Effector memory CD8-positive, alpha-beta T cell (primary cell): Measurements from ENCODE around the gene MTCL3.
"Not testable (repeated sequence)": the region's sequence is repeated elsewhere in the genome, so short reads cannot be mapped to it uniquely, and the experiment has no call there.

Experiments
- ATAC-seq: fragments of 150-1000 bp; cut with Tn5 transposase; replicated peaks from 2 replicates; pipeline ENCODE4 v1.10.0; 2021; ENCODE audit warnings: mild to moderate bottlenecking, moderate library complexity
- DNase-seq, 3 experiments: peaks; one replicate each; pipeline ENCODE4 v3.0.0; 2021
- H3K27ac Mint-ChIP-seq, 2 donors: one replicate each; pipeline ENCODE4 v1.8.0; 2022; ENCODE audit warnings: mild to moderate bottlenecking in 2 of 2, mixed read lengths in 2 of 2, moderate library complexity in 2 of 2
- H3K27me3 Mint-ChIP-seq, 2 donors: one replicate each; pipeline ENCODE4 v1.8.0; 2022; ENCODE audit warnings: mixed read lengths in 2 of 2
- H3K36me3 Mint-ChIP-seq: one replicate; pipeline ENCODE4 v1.8.0; 2022; ENCODE audit warnings: mild to moderate bottlenecking, moderate library complexity, mixed read lengths; ENCODE audit not compliant: insufficient read depth
- H3K4me1 Mint-ChIP-seq, 2 donors: one replicate each; pipeline ENCODE4 v1.8.0; 2022; ENCODE audit warnings: low read depth in 2 of 2, mixed read lengths in 2 of 2
- H3K4me3 Mint-ChIP-seq, 2 donors: one replicate each; pipeline ENCODE4 v1.8.0; 2022; ENCODE audit warnings: mild to moderate bottlenecking in 2 of 2, mixed read lengths in 2 of 2, moderate library complexity in 2 of 2
- H3K9me3 Mint-ChIP-seq, 2 donors: one replicate each; pipeline ENCODE4 v1.8.0; 2022; ENCODE audit warnings: mixed read lengths in 2 of 2

The MTCL3 gene

GRCh38 chr6:127456465-127456864 is 62.7 kb downstream of the MTCL3 start:
- H3K27ac Mint-ChIP-seq: no peak overlapping the region
- H3K4me3 Mint-ChIP-seq: no peak overlapping the region
- no peaks in the 10 kb centered on the region for H3K9me3 Mint-ChIP-seq
- H3K36me3 Mint-ChIP-seq: no peaks in the 10 kb centered on the region
- DNase-seq (no peak), ATAC-seq (no peak)
- no peaks in the 10 kb centered on the region for H3K4me1 Mint-ChIP-seq
- H3K27me3 Mint-ChIP-seq: no peaks in the 10 kb centered on the region

- Mint-ChIP-seq H3K36me3 (peaks cover 4% of the 10 kb centered on the region), H3K4me1 (no peaks in the 10 kb centered on the region), H3K27ac (no peak overlapping the region), H3K9me3 (no peaks in the 10 kb centered on the region), H3K4me3 (no peak overlapping the region), H3K27me3 (no peaks in the 10 kb centered on the region)
- ATAC-seq (no peak), DNase-seq (no peak)
These were observed 65.1 kb downstream of the MTCL3 start for GRCh38 chr6:127453845-127454619.

- no peak for ATAC-seq
- Mint-ChIP-seq H3K9me3 (no peaks in the 10 kb centered on the region), H3K27ac (no peak overlapping the region), H3K27me3 (no peaks in the 10 kb centered on the region), H3K4me3 (no peak overlapping the region), H3K36me3 (peaks cover 4% of the 10 kb centered on the region), H3K4me1 (no peaks in the 10 kb centered on the region)
- no peak for DNase-seq
These were observed 66.3 kb downstream of the MTCL3 start for GRCh38 chr6:127452803-127453202.

GRCh38 chr6:127451388-127451787 is 67.7 kb downstream of the MTCL3 start:
- no peak for DNase-seq
- H3K9me3 Mint-ChIP-seq: no peaks in the 10 kb centered on the region
- H3K4me3 Mint-ChIP-seq: no peak overlapping the region
- no peak overlapping the region for H3K27ac Mint-ChIP-seq
- ATAC-seq: no peak
- H3K27me3 Mint-ChIP-seq: no peaks in the 10 kb centered on the region
- peaks cover 0 to 1% of the 10 kb centered on the region in 2 donors for H3K4me1 Mint-ChIP-seq
- peaks cover 4% of the 10 kb centered on the region for H3K36me3 Mint-ChIP-seq

- Mint-ChIP-seq H3K9me3 (no peaks in the 10 kb centered on the region), H3K4me1 (peaks cover 0 to 3% of the 10 kb centered on the region in 2 donors), H3K27me3 (peaks cover 0 to 6% of the 10 kb centered on the region in 2 donors), H3K4me3 (no peak overlapping the region), H3K36me3 (peaks cover 4% of the 10 kb centered on the region), H3K27ac (no peak overlapping the region)
- ATAC-seq (no peak), DNase-seq (no peak)
These were observed 71.4 kb downstream of the MTCL3 start for GRCh38 chr6:127447780-127448179.

- ATAC-seq (no peak), DNase-seq (no peak)
- H3K27me3 Mint-ChIP-seq: peaks cover 0 to 6% of the 10 kb centered on the region in 2 donors
- no peak overlapping the region for H3K27ac Mint-ChIP-seq
- H3K9me3 Mint-ChIP-seq: no peaks in the 10 kb centered on the region
- H3K36me3 Mint-ChIP-seq: peaks cover 4% of the 10 kb centered on the region
- H3K4me1 Mint-ChIP-seq: peaks cover 0 to 3% of the 10 kb centered on the region in 2 donors
- no peak overlapping the region for H3K4me3 Mint-ChIP-seq
These were observed 72.8 kb downstream of the MTCL3 start for GRCh38 chr6:127446356-127446755.

- H3K36me3 Mint-ChIP-seq: no peaks in the 10 kb centered on the region
- ATAC-seq (no peak), DNase-seq (no peak)
- H3K27ac Mint-ChIP-seq: no peak overlapping the region
- H3K9me3 Mint-ChIP-seq: no peaks in the 10 kb centered on the region
- no peak overlapping the region for H3K4me3 Mint-ChIP-seq
- peaks cover 0 to 3% of the 10 kb centered on the region in 2 donors for H3K4me1 Mint-ChIP-seq
- H3K27me3 Mint-ChIP-seq: peaks cover 12 to 13% of the 10 kb centered on the region in 2 donors
These were observed 77.3 kb downstream of the MTCL3 start for GRCh38 chr6:127441881-127442280.

- no peaks in the 10 kb centered on the region for H3K9me3 Mint-ChIP-seq
- no peaks in the 10 kb centered on the region for H3K4me1 Mint-ChIP-seq
- H3K4me3 Mint-ChIP-seq: no peak overlapping the region
- H3K36me3 Mint-ChIP-seq: peaks cover 3% of the 10 kb centered on the region
- no peak overlapping the region for H3K27ac Mint-ChIP-seq
- peaks cover 17% of the 10 kb centered on the region in 2 donors for H3K27me3 Mint-ChIP-seq
- DNase-seq (no peak), ATAC-seq (no peak)
These were observed 79.4 kb downstream of the MTCL3 start for GRCh38 chr6:127439718-127440117.

- Mint-ChIP-seq H3K9me3 (no peaks in the 10 kb centered on the region), H3K27me3 (peaks cover 12 to 17% of the 10 kb centered on the region in 2 donors), H3K4me1 (no peaks in the 10 kb centered on the region), H3K36me3 (peaks cover 3% of the 10 kb centered on the region), H3K27ac (no peak overlapping the region), H3K4me3 (no peak overlapping the region)
- DNase-seq (no peak), ATAC-seq (no peak)
These were observed 82.5 kb downstream of the MTCL3 start for GRCh38 chr6:127436578-127437110.

GRCh38 chr6:127435626-127436220 is 83.4 kb downstream of the MTCL3 start:
- Mint-ChIP-seq H3K4me3 (no peak overlapping the region), H3K4me1 (no peaks in the 10 kb centered on the region), H3K9me3 (no peaks in the 10 kb centered on the region), H3K36me3 (peaks cover 3% of the 10 kb centered on the region), H3K27me3 (peaks cover 12 to 17% of the 10 kb centered on the region in 2 donors), H3K27ac (no peak overlapping the region)
- ATAC-seq (no peak), DNase-seq (no peak)

GRCh38 chr6:127434651-127435050 is 84.5 kb downstream of the MTCL3 start:
- H3K36me3 Mint-ChIP-seq: peaks cover 3% of the 10 kb centered on the region
- H3K27ac Mint-ChIP-seq: no peak overlapping the region
- no peaks in the 10 kb centered on the region for H3K4me1 Mint-ChIP-seq
- no peak overlapping the region for H3K4me3 Mint-ChIP-seq
- H3K27me3 Mint-ChIP-seq: peaks cover 12 to 17% of the 10 kb centered on the region in 2 donors
- no peaks in the 10 kb centered on the region for H3K9me3 Mint-ChIP-seq
- DNase-seq (no peak), ATAC-seq (no peak)

- not testable (repeated sequence) for H3K36me3 Mint-ChIP-seq, H3K4me1 Mint-ChIP-seq, H3K9me3 Mint-ChIP-seq, H3K4me3 Mint-ChIP-seq, ATAC-seq, H3K27ac Mint-ChIP-seq, DNase-seq
- H3K27me3 Mint-ChIP-seq: peaks cover 0 to 12% of the 10 kb centered on the region in 2 donors
These were observed 90.6 kb downstream of the MTCL3 start for GRCh38 chr6:127428562-127428961.

- no peak for DNase-seq
- H3K9me3 Mint-ChIP-seq: no peaks in the 10 kb centered on the region
- peaks cover 0 to 6% of the 10 kb centered on the region in 2 donors for H3K4me1 Mint-ChIP-seq
- no peak for ATAC-seq
- H3K4me3 Mint-ChIP-seq: no peak overlapping the region
- no peak overlapping the region for H3K27ac Mint-ChIP-seq
- peaks cover 0 to 13% of the 10 kb centered on the region in 2 donors for H3K27me3 Mint-ChIP-seq
- no peaks in the 10 kb centered on the region for H3K36me3 Mint-ChIP-seq
These were observed 95.2 kb downstream of the MTCL3 start for GRCh38 chr6:127423921-127424320.
